Activated naive CD4-positive, alpha-beta T cell treated with anti-CD3 and anti-CD28 coated beads, Interleukin-2, amount 10 ng/mL, durations not matched to agents 7 days and 5 days (primary cell): ENCODE measurements around the gene CLDND2.
A peak's percentile ranks its signal among the peaks of the same experiment; 100 is the strongest.

Experiments used
- CTCF ChIA-PET: fragments of 350-600 bp; sonication (Branson Sonifier 250); formaldehyde crosslinking; loops from one replicate; lab custom pipeline; 2021; ENCODE audit warnings: antibody characterized with exemption; lab: Charles Lee
- DNase-seq: peaks from one replicate; pipeline ENCODE4 v3.0.0-alpha.2; 2020
- H3K27ac Mint-ChIP-seq: one replicate; pipeline ENCODE4 v1.8.0; 2021; ENCODE audit warnings: mild to moderate bottlenecking, moderate library complexity, mixed read lengths
- H3K27me3 Mint-ChIP-seq: one replicate; pipeline ENCODE4 v1.8.0; 2021; ENCODE audit warnings: mild to moderate bottlenecking, mixed read lengths
- H3K36me3 Mint-ChIP-seq: one replicate; pipeline ENCODE4 v1.8.0; 2021; ENCODE audit warnings: mixed read lengths
- H3K4me1 Mint-ChIP-seq: one replicate; pipeline ENCODE4 v1.8.0; 2021; ENCODE audit warnings: mixed read lengths
- H3K4me3 Mint-ChIP-seq: one replicate; pipeline ENCODE4 v1.8.0; 2021; ENCODE audit warnings: mild to moderate bottlenecking, moderate library complexity, mixed read lengths
- H3K9me3 Mint-ChIP-seq: one replicate; pipeline ENCODE4 v1.8.0; 2021; ENCODE audit warnings: mixed read lengths

The CLDND2 gene

DNA sequence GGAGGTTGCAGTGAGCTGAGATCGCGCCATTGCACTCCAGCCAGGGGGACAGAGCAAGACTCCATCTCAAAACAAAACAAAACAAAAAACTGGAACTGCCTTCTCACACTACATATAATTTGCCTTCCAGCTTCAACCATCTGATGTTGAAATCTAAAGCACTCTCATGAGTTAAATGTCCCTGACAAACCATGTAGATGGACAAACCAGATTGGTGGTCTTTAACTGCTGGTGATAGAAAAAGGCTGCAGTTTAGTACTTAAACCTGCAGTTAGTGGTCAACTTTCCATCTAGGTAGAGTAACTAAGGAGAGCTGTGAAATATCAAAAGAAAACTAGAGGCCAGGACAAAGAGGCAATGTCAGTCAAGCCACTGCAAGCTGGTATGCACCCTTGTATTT, 27.4 kb upstream of the CLDND2 start:
- Mint-ChIP-seq H3K36me3 (peaks cover 7% of the 10 kb centered on the region), H3K27me3 (no peaks in the 10 kb centered on the region), H3K4me1 (peaks cover 42% of the 10 kb centered on the region), H3K4me3 (peak overlapping the region; percentile 16), H3K27ac (no peak overlapping the region), H3K9me3 (peaks cover 2% of the 10 kb centered on the region)
- DNase-seq, result no peak
- CTCF ChIA-PET, result interaction anchor here (0.7 to 7.6 kb wide), 10 partner anchors 10 to 139 kb away, joined by 3 to 58 read pairs (median 4); partner anchors contain the start of genes SIGLEC10 and VSIG10L

GRCh38 chr19:51394050-51394836, 25.4 kb upstream of the CLDND2 start:
- H3K36me3 Mint-ChIP-seq, result peaks cover 5% of the 10 kb centered on the region
- H3K27me3 Mint-ChIP-seq, result peaks cover 4% of the 10 kb centered on the region
- H3K27ac Mint-ChIP-seq, result peak overlapping the region; percentile 93
- H3K4me1 Mint-ChIP-seq, result peaks cover 52% of the 10 kb centered on the region
- no peaks in the 10 kb centered on the region for H3K9me3 Mint-ChIP-seq
- peak; percentile 96 for DNase-seq
- peak overlapping the region; percentile 88 for H3K4me3 Mint-ChIP-seq
- CTCF ChIA-PET, result interaction anchor here (0.8 to 7.6 kb wide), 10 partner anchors 13 to 276 kb away, joined by 3 to 58 read pairs (median 4); partner anchors contain the start of genes CLDND2 and NKG7

- no peaks in the 10 kb centered on the region for H3K9me3 Mint-ChIP-seq
- H3K27ac Mint-ChIP-seq, result peak overlapping the region; percentile 49
- peaks cover 52% of the 10 kb centered on the region for H3K4me1 Mint-ChIP-seq
- no peak for DNase-seq
- H3K27me3 Mint-ChIP-seq, result peaks cover 7% of the 10 kb centered on the region
- H3K36me3 Mint-ChIP-seq, result peaks cover 5% of the 10 kb centered on the region
- peak overlapping the region; percentile 45 for H3K4me3 Mint-ChIP-seq
- CTCF ChIA-PET, result no interaction called here
Observed at GRCh38 chr19:51392701-51393100, 23.9 kb upstream of the CLDND2 start.

DNA sequence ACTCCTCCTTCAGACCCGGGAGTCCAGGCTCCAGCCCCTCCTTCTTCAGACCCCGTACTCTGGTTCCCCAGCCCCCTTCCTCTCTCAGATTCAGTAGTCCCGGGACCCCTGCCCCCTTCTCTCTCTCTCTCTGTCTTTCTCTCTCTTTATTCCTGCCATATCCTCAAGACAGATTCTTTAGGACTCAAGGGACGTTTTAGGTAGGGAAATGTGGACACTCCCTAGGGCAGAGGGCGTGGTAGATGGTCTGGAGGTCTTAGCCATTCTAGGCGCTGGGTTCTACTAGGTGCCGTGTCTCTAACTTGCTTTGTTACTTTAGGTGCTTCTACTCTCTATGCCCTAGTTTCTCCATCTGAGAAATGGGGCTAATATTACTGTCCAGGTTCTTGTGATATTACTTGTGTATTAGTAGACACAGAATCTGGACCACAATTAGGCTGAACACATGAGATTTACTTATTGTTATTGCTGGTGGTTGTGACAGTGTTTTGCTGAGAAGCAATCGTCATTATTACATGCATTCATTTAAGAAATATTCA, 22.3 kb upstream of the CLDND2 start:
- H3K27ac Mint-ChIP-seq, result peak overlapping the region; percentile 64
- CTCF ChIA-PET, result interaction anchor here (1.1 kb wide), 1 partner anchor 25 kb away, joined by 3 read pairs; the partner anchor contains the start of gene ETFB
- H3K9me3 Mint-ChIP-seq, result no peaks in the 10 kb centered on the region
- no peak overlapping the region for H3K4me3 Mint-ChIP-seq
- H3K36me3 Mint-ChIP-seq, result peaks cover 5% of the 10 kb centered on the region
- H3K4me1 Mint-ChIP-seq, result peaks cover 43% of the 10 kb centered on the region
- no peak for DNase-seq
- H3K27me3 Mint-ChIP-seq, result peaks cover 11% of the 10 kb centered on the region

DNA sequence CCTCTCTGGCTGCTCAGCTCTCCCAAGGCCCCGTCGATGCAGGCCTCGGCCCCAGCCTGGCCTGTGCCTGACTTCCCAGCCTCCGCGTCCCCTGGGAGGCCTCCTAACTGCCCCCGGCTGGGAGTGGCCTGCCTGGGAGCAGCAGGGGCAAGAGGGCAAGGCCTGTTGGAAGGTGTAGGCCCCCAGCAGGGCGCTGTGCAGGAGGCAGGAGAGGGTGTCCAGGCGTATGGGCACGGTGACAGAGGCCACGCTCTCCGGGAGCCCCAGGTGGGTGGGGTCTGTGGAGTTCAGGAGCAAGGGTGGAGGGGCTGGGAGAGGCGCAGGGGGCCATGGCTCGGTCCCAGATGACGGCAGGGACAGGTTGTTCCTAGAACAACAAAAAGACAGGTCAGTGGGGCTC, 20.3 kb upstream of the CLDND2 start:
- DNase-seq, result no peak
- Mint-ChIP-seq H3K27me3 (peaks cover 20% of the 10 kb centered on the region), H3K4me1 (peaks cover 23% of the 10 kb centered on the region), H3K4me3 (no peak overlapping the region), H3K9me3 (no peaks in the 10 kb centered on the region), H3K36me3 (peaks cover 2% of the 10 kb centered on the region), H3K27ac (no peak overlapping the region)
- CTCF ChIA-PET, result no interaction called here

DNA sequence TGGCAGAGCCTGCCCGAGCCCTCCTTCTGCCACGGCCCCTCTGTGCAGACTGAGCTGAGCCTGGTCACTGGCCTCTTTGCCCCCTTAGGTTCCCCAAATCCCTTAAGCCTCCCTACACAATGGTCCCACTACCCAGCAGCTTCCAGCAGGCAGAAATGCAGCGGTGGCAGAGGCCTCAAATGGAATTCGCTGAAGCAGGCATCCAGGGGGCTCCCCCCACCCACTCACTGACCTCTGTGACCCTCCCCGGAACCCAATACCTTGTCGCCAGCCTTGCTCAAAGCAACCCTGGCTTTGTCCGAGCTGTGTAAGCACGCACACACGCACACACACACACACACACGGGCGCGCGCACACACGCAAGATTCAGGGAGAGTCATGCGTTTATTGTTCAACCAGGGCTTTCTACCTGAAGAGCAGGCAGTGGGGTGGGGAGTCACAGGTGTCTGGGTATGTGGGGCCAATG, 19.2 kb upstream of the CLDND2 start, which contains the start of gene LIM2:
TSS of gene LIM2 (minus strand) at position 51 of the 466 bp plus-strand sequence. CDS start 531 bp downstream, outside the sequence.
- no peak for DNase-seq
- peaks cover 20% of the 10 kb centered on the region for H3K27me3 Mint-ChIP-seq
- no peaks in the 10 kb centered on the region for H3K9me3 Mint-ChIP-seq
- no peak within 1 kb of the TSS for H3K4me3 Mint-ChIP-seq
- H3K4me1 Mint-ChIP-seq, result peaks cover 17% of the 10 kb centered on the region
- no peak within 1 kb of the TSS for H3K27ac Mint-ChIP-seq
- CTCF ChIA-PET, result no interaction called here
- H3K36me3 Mint-ChIP-seq, result peaks cover 2% of the 10 kb centered on the region

GRCh38 chr19:51386882-51387520, 18.2 kb upstream of the CLDND2 start:
- no peaks in the 10 kb centered on the region for H3K36me3 Mint-ChIP-seq
- H3K9me3 Mint-ChIP-seq, result peaks cover under 1% of the 10 kb centered on the region
- H3K4me3 Mint-ChIP-seq, result no peak overlapping the region
- H3K27me3 Mint-ChIP-seq, result peaks cover 20% of the 10 kb centered on the region
- no peak for DNase-seq
- peaks cover 14% of the 10 kb centered on the region for H3K4me1 Mint-ChIP-seq
- H3K27ac Mint-ChIP-seq, result no peak overlapping the region
- CTCF ChIA-PET, result no interaction called here

DNA sequence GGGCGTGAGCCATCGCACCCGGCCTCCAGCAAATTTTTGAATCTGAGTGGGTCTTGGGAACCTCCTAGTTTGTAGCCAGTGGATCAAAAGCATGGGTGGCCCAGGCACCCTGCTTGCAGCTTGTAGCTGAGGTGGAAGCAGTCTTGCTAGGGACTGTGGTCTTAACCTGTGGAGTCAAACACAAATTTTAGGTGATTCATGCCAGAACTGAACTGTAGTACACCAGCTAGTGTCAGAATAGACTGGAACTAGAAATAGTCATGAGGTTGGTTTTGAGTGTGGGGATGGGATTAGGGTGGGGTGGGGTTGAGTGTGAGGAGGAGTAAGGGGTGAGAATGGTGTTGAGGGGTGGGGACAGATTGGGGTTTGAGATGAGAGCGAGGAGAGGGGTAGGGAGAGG, 13.2 kb upstream of the CLDND2 start:
- Mint-ChIP-seq H3K4me1 (peaks cover 9% of the 10 kb centered on the region), H3K9me3 (peaks cover 17% of the 10 kb centered on the region), H3K4me3 (no peak overlapping the region), H3K27ac (no peak overlapping the region), H3K36me3 (peaks cover 1% of the 10 kb centered on the region), H3K27me3 (peaks cover 10% of the 10 kb centered on the region)
- DNase-seq, result no peak
- CTCF ChIA-PET, result interaction anchor here (1.3 kb wide), 1 partner anchor 12 kb away, joined by 4 read pairs; no protein-coding TSS in a partner anchor

DNA sequence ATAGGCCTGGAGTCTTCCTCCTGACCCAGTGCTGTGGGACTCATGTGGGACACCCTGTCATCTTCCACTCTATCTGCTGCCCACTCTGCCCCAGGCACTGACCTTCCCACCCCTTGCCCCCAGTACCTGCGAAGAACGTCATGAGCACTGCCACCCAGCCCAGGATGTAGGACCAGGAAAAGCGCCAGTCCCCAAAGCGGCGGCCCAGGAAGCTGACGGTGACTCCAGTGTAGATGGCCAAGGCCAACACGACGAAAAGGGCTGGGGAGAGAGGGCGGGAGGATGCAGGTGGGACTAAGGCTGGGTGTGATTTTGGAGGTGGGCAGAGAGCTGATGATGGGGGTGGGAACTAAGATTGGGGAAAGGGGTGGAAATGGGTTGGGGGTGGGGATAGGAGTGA, 11.6 kb upstream of the CLDND2 start:
- peaks cover 25% of the 10 kb centered on the region for H3K4me1 Mint-ChIP-seq
- no peak for DNase-seq
- H3K9me3 Mint-ChIP-seq, result peaks cover 17% of the 10 kb centered on the region
- no peak overlapping the region for H3K4me3 Mint-ChIP-seq
- H3K27ac Mint-ChIP-seq, result no peak overlapping the region
- peaks cover 5% of the 10 kb centered on the region for H3K27me3 Mint-ChIP-seq
- CTCF ChIA-PET, result no interaction called here
- peaks cover 2% of the 10 kb centered on the region for H3K36me3 Mint-ChIP-seq

- Mint-ChIP-seq H3K27me3 (no peaks in the 10 kb centered on the region), H3K4me1 (peaks cover 55% of the 10 kb centered on the region), H3K9me3 (peaks cover 17% of the 10 kb centered on the region), H3K4me3 (no peak overlapping the region), H3K36me3 (peaks cover 4% of the 10 kb centered on the region), H3K27ac (no peak overlapping the region)
- no peak for DNase-seq
- CTCF ChIA-PET, result no interaction called here
Observed at GRCh38 chr19:51377422-51377821, 8.6 kb upstream of the CLDND2 start.

- H3K9me3 Mint-ChIP-seq, result peaks cover 7% of the 10 kb centered on the region
- peak; percentile 50 for DNase-seq
- peaks cover 70% of the 10 kb centered on the region for H3K4me1 Mint-ChIP-seq
- CTCF ChIA-PET, result interaction anchor here (1.5 kb wide), 1 partner anchor 20 kb away, joined by 4 read pairs; no protein-coding TSS in a partner anchor
- no peak overlapping the region for H3K4me3 Mint-ChIP-seq
- peak overlapping the region; percentile 72 for H3K27ac Mint-ChIP-seq
- no peaks in the 10 kb centered on the region for H3K27me3 Mint-ChIP-seq
- peaks cover 5% of the 10 kb centered on the region for H3K36me3 Mint-ChIP-seq
Observed at GRCh38 chr19:51375504-51376221, 6.9 kb upstream of the CLDND2 start.

DNA sequence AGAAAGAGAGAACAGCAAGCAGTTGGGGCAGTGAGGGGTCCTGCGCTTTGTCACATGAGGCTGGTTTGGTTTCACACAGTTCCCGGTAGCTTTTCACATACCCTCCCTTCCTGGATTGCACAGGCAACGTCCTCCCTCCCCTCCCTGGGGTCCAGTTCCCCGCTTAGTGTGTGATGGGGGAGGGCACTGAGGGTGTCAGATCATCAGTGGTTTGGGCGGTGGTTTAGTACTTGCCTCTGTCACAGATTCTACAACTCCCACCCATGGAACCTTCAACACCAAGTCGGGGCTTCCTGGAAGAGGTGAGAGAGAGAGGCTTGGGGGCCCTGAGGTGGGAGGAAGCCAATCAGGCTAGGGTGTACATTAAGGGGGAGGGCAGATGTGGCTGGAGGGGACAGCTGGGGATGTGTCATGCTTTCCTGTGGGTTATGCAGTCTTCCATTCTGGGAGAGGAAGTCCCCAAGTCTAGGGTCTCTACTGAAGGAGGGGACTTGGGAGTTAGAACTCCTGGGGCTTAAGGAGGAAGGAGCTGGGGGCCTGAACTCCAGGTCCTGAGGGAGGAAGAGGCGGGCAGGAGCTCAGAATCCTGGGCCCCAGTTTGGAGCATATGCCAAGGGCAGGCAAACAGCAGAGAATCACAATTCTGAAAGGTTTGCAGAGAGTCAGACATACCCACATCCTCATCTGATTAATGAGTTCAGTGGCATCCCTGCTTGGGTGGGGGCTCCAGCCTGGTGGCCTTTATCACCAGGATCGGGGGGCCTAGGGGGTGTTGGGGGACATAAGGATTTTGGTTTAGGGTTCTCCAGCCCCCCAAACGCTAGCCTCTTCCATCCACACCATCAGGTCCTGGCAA, 4.1 kb upstream of the CLDND2 start, which contains the start of gene NKG7:
TSS of gene NKG7 (minus strand) at position 6 of the 856 bp plus-strand sequence. CDS start 119 bp downstream, outside the sequence.
- Mint-ChIP-seq H3K27me3 (peaks cover 3% of the 10 kb centered on the region), H3K4me3 (peak within 1 kb of the TSS; percentile 72), H3K4me1 (peaks cover 75% of the 10 kb centered on the region), H3K36me3 (peaks cover 7% of the 10 kb centered on the region), H3K9me3 (no peaks in the 10 kb centered on the region), H3K27ac (peak within 1 kb of the TSS; percentile 95)
- peak; percentile 74 for DNase-seq
- CTCF ChIA-PET, result interaction anchor here (0.6 to 3.1 kb wide), 2 partner anchors 22 to 48 kb away, joined by 3 to 19 read pairs; no protein-coding TSS in a partner anchor
